ENCODE results near the gene CUL5. TPM values are rescaled to one million over a fixed set of nuclear protein-coding genes. Genes with fewer than 3 reads are reported as not detected.

CUL5 gene
- polyA plus RNA-seq, 2 of the 4 experiments (the other 2 are of a cell fraction) = 9.7 to 24.3 TPM

DNA sequence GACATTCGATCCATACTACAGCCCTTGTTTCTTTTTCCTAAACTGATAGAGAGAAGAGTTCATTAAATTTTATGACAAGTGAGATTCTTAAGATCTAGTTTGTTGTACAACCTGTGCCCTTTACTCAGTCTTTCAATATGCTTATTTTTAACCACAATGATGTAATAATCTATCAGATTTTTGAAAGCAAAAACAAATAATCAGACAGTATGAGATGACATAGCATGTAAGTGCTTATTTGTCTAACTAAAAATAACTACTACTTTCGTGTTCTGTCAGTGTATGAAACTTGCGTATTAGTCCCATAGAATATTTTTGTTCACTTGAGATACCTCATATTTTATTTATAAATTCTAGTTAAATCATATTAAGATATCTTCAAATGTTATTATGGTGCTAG, 47.2 kb upstream of the CUL5 start:
- no peak for DNase-seq (ENCODE audit: low read depth in 1 of 2, low spot score in 1 of 2)
- Histone ChIP-seq H3K4me2 (no peak overlapping the region), H3K9me3 (no peaks in the 10 kb centered on the region), H3K4me1 (no peaks in the 10 kb centered on the region), H3K27ac (no peak overlapping the region), H3K4me3 (no peak overlapping the region)
- no peak for FAIRE-seq
- CTCF ChIA-PET = no interaction called here
- POLR2A ChIA-PET = no interaction called here
- TF ChIP-seq HEYL (CRISPR knock-in tag; IDR thresholded peaks at IDR 0.05) (no peak), POLR2AphosphoS2 (conservative IDR thresholded peaks at IDR 0.05; ENCODE audit: low read length) (no peak), NR3C1 (IDR thresholded peaks at IDR 0.05) (no peak), CHD2 (IDR thresholded peaks at IDR 0.05; ENCODE audit: low read length, partially characterized antibody) (no peak), FOSB (CRISPR knock-in tag; IDR thresholded peaks at IDR 0.05) (no peak), ESRRA (IDR thresholded peaks at IDR 0.05; ENCODE audit: borderline replicate concordance, low read length) (no peak), CHD4 (IDR thresholded peaks at IDR 0.05; ENCODE audit: borderline replicate concordance) (no peak), EP300 (IDR thresholded peaks at IDR 0.05) (no peak), BHLHE40 (IDR thresholded peaks at IDR 0.05; ENCODE audit: low read depth, low read length) (no peak)
- TF ChIP-seq, protein P1, sequence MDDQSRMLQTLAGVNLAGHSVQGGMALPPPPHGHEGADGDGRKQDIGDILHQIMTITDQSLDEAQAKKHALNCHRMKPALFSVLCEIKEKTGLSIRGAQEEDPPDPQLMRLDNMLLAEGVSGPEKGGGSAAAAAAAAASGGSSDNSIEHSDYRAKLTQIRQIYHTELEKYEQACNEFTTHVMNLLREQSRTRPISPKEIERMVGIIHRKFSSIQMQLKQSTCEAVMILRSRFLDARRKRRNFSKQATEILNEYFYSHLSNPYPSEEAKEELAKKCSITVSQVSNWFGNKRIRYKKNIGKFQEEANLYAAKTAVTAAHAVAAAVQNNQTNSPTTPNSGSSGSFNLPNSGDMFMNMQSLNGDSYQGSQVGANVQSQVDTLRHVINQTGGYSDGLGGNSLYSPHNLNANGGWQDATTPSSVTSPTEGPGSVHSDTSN (IDR thresholded peaks at IDR 0.05) = no peak
- TF ChIP-seq, protein P2, sequence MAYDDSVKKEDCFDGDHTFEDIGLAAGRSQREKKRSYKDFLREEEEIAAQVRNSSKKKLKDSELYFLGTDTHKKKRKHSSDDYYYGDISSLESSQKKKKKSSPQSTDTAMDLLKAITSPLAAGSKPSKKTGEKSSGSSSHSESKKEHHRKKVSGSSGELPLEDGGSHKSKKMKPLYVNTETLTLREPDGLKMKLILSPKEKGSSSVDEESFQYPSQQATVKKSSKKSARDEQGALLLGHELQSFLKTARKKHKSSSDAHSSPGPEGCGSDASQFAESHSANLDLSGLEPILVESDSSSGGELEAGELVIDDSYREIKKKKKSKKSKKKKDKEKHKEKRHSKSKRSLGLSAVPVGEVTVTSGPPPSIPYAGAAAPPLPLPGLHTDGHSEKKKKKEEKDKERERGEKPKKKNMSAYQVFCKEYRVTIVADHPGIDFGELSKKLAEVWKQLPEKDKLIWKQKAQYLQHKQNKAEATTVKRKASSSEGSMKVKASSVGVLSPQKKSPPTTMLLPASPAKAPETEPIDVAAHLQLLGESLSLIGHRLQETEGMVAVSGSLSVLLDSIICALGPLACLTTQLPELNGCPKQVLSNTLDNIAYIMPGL (CRISPR knock-in tag; IDR thresholded peaks at IDR 0.05; ENCODE audit: borderline replicate concordance) = no peak
- no peak for ATAC-seq
- 69% methylated on average over 3 of the region's 3 CpGs for WGBS (ENCODE audit: missing lambda C conversion rate)

DNA sequence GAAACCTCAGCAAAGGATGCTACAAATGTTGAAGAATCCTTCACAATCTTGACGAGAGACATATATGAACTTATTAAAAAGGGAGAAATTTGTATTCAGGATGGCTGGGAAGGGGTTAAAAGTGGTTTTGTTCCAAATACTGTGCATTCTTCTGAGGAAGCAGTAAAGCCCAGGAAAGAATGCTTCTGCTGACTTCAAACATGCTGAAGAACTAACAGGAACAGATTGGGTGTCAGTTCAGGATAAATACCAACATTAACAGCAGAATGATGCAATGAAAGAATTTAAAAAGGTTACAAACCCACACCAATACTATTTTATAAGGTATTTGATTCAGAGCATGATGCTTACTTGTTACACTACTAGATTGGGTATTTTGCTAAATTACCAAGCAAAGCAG, 46.5 kb upstream of the CUL5 start:
- WGBS (ENCODE audit: missing lambda C conversion rate) = 75% methylated on average over 1 of the region's 1 CpG
- FAIRE-seq (no peak), DNase-seq (ENCODE audit: low read depth in 1 of 2, low spot score in 1 of 2) (no peak), ATAC-seq (no peak)
- CTCF ChIA-PET = no interaction called here
- POLR2A ChIA-PET = no interaction called here
- no peak overlapping the region for H3K4me3 ChIP-seq
- TF ChIP-seq HOXB5 (CRISPR knock-in tag; IDR thresholded peaks at IDR 0.05) = no peak
- TF ChIP-seq RNF2 (IDR thresholded peaks at IDR 0.05; ENCODE audit: borderline replicate concordance, low read depth) = no peak
- no peak for TF ChIP-seq EHF (CRISPR knock-in tag; IDR thresholded peaks at IDR 0.05)
- TF ChIP-seq POLR2A (IDR thresholded peaks at IDR 0.05; ENCODE audit: low read length) = no peak
- no peak for TF ChIP-seq MAZ (IDR thresholded peaks at IDR 0.05; ENCODE audit: borderline replicate concordance, low read depth, low read length)
- no peak for TF ChIP-seq CHD2 (IDR thresholded peaks at IDR 0.05; ENCODE audit: low read length, partially characterized antibody)
- TF ChIP-seq CHD4 (IDR thresholded peaks at IDR 0.05; ENCODE audit: borderline replicate concordance) = no peak
- no peak overlapping the region for H3K27ac ChIP-seq
- no peak overlapping the region for H3K4me2 ChIP-seq
- no peaks in the 10 kb centered on the region for H3K9me3 ChIP-seq
- H3K4me1 ChIP-seq = no peaks in the 10 kb centered on the region

- ATAC-seq (no peak), DNase-seq (ENCODE audit: low read depth in 1 of 2, low spot score in 1 of 2) (no peak), FAIRE-seq (no peak)
- TF ChIP-seq POLR2A (IDR thresholded peaks at IDR 0.05; ENCODE audit: low read length) = no peak
- Histone ChIP-seq H3K4me3 (no peak overlapping the region), H3K4me1 (no peaks in the 10 kb centered on the region), H3K9me3 (no peaks in the 10 kb centered on the region), H3K4me2 (no peak overlapping the region), H3K27ac (no peak overlapping the region)
- POLR2A ChIA-PET = no interaction called here
- 52% methylated on average over 6 of the region's 8 CpGs for WGBS (ENCODE audit: missing lambda C conversion rate)
- CTCF ChIA-PET = interaction anchor here (0.6 kb wide), 1 partner anchor 50 kb away, joined by 3 read pairs; no protein-coding TSS in a partner anchor
These were observed 45.6 kb upstream of the CUL5 start for GRCh38 chr11:107963091-107963490.

GRCh38 chr11:107969219-107969618, 39.5 kb upstream of the CUL5 start:
- ChIA-PET POLR2A (no interaction called here), CTCF (interaction anchor here (1.3 kb wide), 1 partner anchor 39 kb away, joined by 4 read pairs; the partner anchor contains the start of gene CUL5)

More at GRCh38 chr11:107969219-107969618, 39.5 kb upstream of the CUL5 start:
- FAIRE-seq (no peak), ATAC-seq (peak; percentile 80 to 85), DNase-seq (ENCODE audit: low read depth in 1 of 2, low spot score in 1 of 2) (peak; percentile 10 to 17)
- no peak for TF ChIP-seq HDAC2 (IDR thresholded peaks at IDR 0.05)
- no peak for TF ChIP-seq SREBF2 (IDR thresholded peaks at IDR 0.05)
- no peak for TF ChIP-seq FOSL2 (IDR thresholded peaks at IDR 0.05)
- TF ChIP-seq FOSL2 (CRISPR knock-in tag; IDR thresholded peaks at IDR 0.05) = no peak
- TF ChIP-seq CBX2 (IDR thresholded peaks at IDR 0.05; ENCODE audit: borderline replicate concordance, low read depth) = no peak
- no peak for TF ChIP-seq MAZ (IDR thresholded peaks at IDR 0.05; ENCODE audit: borderline replicate concordance, low read depth, low read length)
- no peak for TF ChIP-seq JUNB (IDR thresholded peaks at IDR 0.05)
- no peak for TF ChIP-seq USF2 (IDR thresholded peaks at IDR 0.05)
- TF ChIP-seq, protein P3, sequence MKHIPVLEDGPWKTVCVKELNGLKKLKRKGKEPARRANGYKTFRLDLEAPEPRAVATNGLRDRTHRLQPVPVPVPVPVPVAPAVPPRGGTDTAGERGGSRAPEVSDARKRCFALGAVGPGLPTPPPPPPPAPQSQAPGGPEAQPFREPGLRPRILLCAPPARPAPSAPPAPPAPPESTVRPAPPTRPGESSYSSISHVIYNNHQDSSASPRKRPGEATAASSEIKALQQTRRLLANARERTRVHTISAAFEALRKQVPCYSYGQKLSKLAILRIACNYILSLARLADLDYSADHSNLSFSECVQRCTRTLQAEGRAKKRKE (CRISPR knock-in tag; IDR thresholded peaks at IDR 0.05; ENCODE audit: low read depth) = no peak
- no peaks in the 10 kb centered on the region for H3K4me1 ChIP-seq
- H3K4me3 ChIP-seq = no peak overlapping the region
- no peak overlapping the region for H3K4me2 ChIP-seq
- no peak overlapping the region for H3K27ac ChIP-seq
- no peaks in the 10 kb centered on the region for H3K9me3 ChIP-seq

Data from A549 (cell line).